COR-L47 (cell line): Measurements from ENCODE around the gene SNRK.

ENCODE experiments used
- DNase-seq: peaks from one replicate; lab custom pipeline; 2025; lab: John Stamatoyannopoulos, UW

SNRK gene

DNA sequence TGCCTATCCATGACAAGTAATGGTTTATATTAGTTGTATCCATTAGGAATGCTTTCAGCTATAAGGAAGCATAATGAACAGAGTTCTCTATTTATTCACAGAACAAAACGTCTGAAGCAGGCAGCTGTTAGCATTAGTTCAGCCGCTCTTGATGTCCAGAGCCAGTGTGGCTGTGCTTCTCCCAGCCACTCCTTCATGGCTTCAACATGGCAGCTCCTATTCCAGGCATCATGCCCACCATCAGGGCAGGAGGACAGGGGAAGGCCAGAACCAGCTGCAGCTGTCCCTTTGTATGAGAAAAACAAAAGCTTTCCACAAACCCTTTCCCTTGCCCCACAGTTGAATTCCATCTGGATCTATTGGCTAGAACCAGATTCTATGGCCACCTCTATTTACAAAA lies 12.9 kb upstream of the SNRK start:
- no peak for DNase-seq

DNA sequence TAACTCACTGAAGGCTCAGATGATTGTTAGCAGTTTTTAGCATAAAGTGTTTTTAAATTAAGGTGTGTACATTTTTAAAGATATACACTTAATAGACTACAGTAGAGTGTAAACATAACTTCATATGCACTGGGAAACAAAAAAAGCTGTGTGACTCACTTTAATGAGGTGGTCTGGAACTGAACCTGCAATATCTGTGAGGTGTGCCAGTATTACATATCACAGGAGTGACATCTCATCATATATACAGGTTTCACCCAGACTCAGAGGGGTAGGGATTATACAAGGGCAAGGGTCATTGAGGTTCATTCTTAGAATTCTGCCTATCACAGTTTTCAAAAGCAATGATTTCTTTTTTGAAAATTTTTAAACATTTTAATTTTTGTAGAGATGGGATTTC lies 7.3 kb upstream of the SNRK start:
- no peak for DNase-seq

DNA sequence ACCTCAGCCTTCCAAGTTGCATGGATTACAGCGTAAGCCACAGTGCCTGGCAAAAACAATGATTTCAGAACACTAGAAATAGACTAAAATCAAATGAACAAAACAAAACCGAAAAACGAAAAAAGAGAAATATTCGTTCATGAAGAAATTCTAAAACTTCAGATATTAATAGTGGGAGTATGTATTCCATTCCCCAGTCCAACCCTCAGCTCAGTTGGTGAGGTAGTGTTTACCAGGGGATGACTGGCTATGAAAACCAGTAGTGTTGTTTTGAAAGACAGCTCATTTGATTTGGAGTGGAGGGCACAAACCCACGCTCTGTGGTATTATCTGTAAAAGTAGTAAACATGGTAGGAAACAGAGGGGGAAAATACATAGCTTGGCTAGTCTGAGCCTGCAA lies 6.8 kb upstream of the SNRK start:
- DNase-seq: no peak

DNA sequence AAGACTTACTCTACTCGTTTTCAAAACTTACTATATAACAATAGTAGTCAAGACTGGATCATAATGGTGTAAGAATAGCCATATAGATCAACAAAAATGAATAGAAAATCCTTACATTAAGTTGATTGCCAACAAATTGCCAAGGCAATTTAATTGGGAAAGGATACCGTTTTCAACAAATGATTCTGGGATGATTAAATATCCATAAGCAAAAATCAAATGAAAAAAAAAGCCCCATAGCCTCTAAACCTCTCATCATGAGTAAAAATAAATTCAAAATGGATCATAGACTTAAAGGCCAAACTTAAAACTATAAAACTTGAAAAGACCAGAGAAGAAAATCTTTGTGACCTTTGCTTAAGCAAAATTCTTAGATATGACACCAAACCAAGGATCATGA lies 5.3 kb upstream of the SNRK start:
- no peak for DNase-seq

DNA sequence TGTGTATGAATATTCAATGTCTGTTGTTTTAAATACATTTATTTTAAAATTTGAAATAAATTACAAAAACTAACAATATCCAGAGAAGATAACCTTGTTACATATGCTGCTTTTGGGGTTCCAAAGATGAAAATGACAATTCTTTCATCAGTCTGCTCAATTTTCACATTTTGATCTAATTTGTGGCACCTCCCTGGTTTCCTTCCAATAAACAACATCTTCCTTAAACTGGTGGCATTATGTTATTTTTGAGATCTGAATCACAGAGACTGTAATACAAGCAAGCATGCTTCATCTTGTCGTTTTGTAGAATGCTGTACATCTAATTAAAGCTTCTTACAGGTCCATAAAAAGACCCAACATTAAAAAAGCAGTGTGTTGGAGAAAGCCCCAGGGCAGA lies 2.2 kb upstream of the SNRK start:
- no peak for DNase-seq

DNA sequence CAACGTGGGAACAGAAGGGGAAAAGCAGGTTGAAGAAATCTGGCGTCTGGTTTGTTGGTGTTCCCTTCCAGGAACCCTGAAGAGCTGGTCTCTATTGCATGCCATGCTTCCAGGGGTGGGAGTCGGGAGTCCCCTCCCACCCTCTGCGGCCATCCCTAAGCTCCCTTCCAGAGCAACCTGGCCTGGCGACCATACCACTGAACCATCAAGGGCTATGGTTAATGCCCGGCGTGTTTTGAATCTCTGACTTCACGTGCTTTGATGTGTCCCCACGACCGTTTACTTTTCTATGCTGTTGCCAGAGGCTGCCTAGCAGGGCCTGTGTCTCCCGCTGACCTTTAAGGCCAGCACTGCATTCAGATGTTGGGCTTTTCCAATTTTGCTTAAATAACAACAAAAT lies 696 bp upstream of the SNRK start:
- DNase-seq: no peak

DNA sequence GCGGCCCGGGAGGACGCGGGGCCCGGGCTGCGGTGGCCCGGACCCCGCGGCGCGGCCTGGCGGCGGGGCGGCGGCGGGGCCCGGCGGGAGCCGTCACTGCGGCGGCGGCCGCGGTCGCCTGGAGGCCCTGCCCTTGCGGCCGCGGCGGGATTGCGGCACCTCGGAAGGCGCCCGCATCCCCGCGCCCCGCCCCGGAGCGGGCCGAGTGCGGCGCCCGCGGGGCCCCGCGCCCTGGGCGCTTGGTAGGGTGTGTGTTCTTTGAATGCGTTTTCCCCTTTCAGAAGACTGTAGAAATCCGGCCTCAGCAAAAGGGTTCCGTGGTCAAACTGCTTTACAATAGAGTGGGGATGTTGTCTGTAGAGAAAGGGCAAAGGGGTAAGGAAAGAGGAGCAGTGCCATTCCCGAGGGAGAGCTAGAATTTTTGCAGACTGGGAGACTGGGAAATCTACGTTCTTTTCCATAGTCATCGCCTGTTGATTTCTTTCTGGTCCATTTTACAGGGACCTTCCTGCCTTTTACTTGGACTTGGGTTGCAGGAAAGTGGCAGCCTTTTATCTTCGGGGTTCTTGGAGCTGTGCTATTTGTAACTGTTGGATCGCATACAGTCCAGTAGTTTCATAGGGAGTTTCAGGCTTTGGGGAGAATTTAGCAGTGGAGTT lies 630 bp downstream of the SNRK start:
- no peak for DNase-seq

DNA sequence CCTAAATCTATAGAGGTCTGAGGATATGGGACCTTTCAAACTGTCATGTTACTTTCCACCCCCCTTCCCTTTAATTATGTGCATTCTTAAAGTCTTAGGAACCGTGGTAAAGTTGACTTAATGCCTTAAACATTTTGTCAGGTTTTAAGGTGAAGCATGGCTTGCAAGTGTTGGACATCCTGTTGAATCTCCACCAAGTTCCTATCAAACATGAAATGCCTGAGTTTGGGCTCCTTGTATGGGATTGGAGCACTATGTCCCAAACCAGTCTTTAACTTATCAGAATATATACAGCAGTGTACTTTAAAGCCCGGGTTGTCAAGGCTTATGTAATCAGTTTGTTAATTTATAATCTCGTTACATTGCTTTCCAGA lies 1.1 kb downstream of the SNRK start:
- no peak for DNase-seq

DNA sequence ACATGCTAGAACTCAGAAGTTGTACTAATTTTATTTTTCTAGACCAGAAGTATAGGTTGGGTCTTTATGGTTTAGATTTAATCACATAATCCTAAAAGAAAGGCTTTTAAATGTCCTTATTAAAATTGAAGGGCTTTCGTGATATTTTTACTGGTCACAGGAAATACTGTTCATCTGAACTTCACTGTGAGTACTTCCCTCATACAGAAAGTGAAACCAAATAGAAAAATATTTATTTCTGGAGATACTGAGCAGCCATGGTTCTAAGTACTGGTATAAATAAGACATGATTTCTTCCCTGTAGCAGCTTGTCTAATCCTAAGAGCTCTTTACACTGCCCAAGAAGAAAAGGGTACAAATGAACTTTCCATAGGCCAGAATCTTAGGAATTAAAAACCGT lies 2.0 kb downstream of the SNRK start:
- DNase-seq: no peak

DNA sequence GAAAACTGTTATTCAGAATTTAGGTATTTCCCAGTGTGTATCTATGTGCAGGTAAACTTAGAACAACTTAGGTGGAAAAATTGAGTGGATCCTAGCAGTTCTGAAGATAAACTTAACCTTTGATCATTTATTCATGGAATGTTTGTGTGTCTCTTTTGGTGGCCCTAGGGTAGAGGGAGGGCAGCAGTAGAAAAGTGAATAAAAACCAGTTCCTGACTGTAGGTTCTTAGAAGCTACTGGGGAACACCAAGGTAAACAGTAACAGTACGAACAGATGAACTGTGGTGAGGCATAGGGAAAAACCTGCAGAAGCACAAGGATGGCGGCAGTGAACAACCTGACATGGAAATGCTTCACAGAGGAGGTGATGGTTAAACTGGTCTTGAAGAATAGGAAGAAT lies 2.5 kb downstream of the SNRK start:
- no peak for DNase-seq

DNA sequence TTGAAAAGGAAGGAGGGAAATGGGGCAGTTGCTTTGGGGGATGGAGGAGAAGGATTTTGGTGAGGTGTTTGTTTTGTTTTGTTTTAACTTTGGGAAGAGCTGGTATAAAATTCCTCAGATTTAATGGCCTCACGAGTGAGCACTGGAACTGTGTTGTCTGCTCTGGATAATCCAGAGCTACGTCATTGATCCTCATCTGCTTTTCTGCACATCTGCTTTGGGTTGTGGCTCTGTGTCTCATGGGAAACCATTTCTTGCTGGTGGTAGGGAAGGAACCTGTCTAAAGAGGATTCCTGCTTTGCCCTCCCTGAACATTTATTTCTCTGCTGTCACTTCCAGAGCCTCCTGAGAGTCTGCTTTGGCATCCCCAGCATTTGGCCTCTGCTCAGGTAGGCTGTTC lies 3.1 kb downstream of the SNRK start:
- DNase-seq: no peak

DNA sequence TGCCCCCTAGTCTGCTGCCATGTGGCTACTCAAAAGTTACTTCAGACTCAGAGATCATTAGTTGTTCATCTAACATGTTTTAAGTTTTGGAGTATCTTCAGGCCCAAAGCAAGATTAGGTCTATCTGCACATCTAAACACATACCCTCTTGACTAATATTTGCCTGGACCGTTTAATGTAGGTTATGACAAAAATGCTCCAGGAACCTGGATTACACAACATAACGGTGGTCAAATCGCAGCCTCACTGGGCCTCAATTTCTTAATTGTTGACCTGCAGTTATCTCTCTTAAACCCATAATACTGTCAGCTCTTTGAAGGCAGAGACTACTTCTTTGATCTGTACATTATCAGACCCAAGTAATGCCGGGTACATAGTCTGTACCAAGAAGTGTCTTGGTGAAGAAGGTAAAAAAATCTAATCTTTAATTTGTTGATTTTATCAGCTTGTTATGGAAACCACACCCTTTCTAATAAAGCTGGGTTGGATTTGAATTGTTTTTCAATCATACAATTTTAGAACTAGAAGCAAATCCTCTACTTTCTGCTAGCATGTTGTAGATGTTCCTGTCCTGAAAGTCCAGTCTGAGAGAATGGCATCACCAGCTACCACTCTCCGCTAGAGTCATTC lies 3.6 kb downstream of the SNRK start:
- DNase-seq: no peak

DNA sequence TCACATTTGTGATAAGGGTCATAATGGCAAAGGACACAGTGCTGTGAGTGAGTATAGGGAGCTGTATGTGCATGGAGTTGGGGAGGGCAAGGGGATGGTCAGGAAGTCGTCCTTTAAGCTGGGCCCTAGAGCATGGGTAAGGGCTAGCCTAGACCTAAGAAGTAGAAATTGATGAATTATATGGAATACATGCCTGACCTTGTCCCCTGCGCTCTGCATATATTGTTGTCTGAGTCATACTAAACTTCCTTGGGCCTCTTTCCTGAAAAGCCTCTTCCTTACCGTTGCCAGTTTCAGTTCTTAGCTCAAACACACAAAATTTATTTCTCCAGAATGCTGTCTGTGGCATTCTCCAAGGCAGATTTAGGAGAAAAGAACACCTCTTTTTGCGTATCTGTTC lies 4.6 kb downstream of the SNRK start:
- DNase-seq: no peak

DNA sequence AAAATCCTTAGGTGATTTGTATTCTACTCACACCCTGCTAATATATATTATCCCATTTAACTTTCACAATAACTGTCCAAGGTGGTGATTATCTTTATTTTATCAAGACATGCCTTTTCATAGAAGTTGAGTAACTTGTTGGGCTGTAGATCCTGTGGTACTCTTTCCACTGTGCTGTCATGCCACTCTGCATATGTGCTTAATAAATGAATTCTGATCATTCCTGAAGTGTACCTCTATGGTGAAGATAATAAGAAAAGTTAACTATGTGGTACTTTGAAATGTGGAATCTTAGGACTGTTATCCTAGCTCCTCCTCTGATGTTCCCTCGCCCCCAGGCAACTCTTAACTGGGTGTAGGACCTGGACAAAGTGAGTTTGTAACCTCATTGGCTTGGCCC lies 5.2 kb downstream of the SNRK start:
- DNase-seq: no peak

DNA sequence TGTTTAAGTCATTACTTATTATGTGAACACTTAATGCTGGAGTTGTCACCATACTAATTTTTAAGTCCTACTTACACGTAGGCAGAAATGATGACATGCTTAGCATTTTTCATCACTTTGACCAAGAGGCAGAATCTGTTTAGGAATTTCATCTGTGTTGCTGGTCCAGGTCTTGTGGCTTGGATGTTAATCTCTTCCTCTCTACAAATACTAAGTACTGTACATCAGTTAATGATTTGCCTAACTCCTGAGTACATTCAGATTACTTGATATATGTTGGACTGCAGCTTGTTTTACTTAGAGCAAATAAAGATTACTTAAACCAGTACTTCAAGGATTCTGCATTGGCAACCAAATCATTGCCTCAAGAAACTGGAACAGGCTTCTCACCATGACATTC lies 8.6 kb downstream of the SNRK start:
- DNase-seq: no peak

DNA sequence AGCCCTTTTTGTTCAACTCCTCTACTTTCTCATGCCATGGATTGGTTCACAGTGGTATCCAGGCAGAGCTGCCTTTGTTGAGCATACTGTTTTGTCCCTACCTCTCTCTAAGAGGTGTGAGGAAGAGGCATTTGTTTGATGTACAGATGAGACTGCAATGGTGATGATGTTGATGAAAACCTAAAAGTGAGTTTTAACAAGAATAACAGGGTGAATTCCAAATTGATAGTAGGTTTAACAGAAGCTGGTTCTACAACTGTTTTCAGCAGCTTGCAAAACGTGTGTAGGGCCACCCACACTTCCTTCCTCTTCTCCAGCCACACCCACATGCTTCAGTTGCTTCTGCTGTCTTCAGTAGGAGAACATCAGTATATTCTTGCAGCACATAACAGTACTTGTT lies 10.2 kb downstream of the SNRK start:
- DNase-seq: no peak

DNA sequence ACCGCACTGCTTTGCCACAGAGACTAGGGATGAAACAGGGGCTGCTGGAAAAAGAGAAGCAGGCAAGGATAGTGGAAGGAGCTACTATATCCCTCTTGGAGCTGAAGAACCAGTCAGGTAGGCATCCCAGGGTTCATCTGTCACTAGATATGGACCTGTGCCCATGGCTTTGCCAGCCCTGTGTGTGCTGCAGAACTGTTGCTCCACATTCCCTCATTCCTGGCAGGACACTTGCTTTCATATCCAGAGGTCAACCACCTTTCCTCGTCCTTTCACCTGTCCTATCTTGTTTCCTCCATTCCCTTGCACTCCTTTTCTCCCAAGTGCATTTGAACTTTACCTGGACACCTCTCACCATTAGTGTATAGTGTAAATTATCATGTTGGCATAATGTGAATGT lies 12.0 kb downstream of the SNRK start:
- no peak for DNase-seq

DNA sequence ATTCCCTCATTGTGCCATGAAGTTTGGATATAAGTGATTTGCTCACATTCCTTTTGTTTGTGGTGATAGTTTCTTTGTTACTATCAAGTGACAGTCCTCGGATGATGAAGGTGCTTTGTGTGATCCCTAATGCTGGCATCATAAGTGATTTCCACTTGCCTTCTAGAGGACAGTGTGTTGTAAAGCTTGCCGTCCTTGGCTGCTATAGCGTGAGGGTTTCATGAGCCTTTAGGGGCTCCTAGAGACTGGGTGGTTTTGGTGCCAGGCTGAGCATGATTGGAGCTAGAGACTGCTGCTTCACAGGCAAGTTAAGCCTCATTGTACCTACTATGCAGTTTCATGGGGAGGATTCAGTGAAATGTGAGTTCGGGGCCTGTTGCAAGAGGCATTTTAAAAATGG lies 12.4 kb downstream of the SNRK start:
- DNase-seq: no peak

DNA sequence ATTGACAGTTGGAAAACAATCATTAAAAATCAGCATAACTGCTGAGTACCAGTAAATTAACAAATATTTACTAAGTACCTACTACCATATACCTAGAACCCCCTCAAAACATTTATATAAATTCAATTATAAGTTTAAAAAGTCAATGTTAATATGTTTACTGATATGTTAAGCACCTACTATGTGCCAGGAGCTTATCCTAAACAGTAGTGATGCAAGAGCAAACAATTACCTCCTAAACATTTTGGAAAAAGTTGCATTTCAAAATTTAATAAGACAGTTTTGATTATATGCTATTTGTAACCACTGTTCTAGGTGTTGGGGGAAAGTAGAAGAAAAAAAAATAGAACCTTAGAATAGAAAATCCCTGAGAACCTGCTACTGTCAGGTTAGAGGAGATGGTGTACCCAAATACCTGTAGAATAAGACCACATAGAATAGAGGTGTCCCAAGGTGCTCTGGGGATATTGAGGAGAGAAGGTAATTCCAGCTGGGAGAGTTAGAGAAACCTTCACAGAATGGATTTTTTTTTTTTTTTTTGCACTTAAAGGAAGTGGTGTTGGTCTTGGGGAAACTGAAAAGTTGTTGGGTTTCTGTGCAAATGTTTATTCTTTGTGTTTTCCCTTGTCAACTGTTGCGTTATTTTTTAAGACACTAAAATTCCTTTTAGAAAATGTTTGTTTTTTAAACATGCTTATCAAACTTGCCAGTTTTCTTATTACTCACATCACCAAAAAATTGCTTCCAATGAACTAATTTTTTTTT lies 16.0 kb downstream of the SNRK start:
- DNase-seq: no peak

DNA sequence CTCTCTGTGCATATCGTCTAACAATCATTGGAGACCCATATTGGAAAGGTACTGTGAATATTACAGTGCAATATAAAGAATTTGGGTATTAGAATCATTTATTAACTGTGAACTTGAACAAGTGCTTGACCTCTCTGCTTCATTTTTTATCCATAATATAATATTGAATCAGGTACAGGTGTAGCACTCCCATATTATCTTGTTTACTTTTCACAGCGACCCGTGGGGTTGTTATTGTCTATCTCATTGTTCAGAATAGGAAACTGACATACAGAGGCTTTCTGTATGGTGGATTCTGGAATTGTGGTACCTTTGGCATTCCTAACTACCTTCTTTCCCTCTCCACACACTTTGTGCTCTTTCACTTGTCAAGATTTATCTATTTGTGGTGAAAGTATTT lies 17.8 kb downstream of the SNRK start:
- no peak for DNase-seq

DNA sequence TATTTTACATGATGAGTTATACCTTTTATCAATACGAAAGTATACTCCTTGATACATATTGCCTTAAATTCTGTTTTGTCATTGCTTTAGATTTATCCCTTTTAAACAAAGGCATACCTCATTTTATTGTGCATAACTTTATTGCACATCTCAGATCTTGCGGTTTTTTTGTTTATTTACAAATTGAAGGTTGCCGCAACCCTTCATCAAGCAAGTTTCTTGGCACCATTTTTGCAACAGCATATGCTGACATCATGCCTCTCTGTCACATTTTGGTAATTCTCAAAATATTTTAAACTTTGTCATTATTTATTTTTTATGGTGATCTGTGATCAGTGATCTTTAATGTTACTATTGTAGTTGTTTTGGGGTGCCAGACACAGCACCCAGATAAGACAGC lies 20.9 kb downstream of the SNRK start:
- DNase-seq: no peak

DNA sequence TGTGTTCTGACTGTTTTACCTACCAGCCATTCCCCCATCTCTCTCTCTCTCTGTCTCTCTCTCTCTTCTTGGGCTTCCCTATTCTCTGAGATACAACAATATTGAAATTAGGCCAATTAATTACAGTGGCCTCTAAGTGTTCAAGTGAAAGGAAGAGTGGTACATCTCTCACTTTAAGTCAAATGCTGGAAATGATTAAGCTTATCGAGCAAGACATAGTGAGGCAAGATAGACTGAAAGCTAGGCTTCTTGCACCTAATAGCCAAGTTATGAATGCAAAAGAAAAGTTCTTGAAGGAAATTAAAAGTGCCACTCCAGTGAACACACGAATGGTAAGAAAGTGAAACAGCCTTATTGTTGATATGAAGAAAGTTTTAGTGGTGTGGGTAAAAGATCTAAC lies 21.3 kb downstream of the SNRK start:
- no peak for DNase-seq

DNA sequence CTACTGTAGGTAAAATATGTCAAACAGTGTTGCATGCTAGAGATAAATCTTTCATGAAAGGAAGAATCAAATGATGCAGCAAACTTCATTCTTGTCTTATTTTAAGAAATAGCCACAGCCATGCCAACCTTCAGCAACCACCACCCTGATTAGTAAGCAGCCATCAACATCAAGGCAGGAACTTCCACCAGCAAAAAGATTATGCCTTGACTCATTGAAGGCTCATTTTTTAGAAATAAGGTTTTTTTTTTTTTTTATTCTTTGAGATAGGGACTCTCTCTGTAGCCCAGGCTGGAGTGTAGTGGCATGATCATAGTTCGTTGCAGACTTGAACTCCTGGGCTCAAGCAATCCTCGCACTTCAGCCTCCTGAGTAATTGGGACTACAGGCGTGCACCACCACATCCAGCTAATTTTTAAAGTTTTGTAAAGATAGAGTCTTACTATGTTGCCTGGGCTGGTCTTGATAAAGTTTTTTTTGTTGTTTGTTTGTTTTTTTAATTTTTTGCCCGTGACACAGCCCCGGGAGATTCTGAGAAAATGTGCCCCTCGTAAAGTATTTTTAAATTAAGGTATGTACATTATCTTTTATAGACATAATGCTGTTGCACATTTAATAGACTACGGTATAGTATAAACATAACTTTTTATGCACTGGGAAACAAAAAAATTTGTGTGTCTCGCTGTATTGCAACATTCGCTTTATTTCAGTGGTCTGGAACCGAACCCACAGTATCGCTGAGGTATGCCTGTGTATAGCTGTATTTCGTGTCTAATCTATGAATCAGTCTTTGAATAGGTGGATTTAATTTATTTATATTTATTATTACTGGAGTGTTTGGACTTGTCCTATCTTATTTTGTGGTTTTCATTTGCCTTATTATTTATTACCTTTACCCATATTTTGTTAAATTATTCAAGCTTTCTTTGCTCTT lies 23.3 kb downstream of the SNRK start:
- no peak for DNase-seq
